GM12873 (cell line): ENCODE results near the gene SYN1.

ENCODE experiments used
- CTCF ChIP-seq: IDR thresholded peaks from 2 replicates; pipeline ENCODE4 v1.5.1; 2012; ENCODE audit warnings: low read depth, mild to moderate bottlenecking, moderate library complexity, low read length, control low read depth; ENCODE audit not compliant: insufficient read depth; ENCODE audit errors: missing control alignments

Gene SYN1

GRCh38 chrX:47619486-47620302, at the start of gene SYN1:
SYN1 (minus strand) TSS chrX:47619857; CDS start chrX:47619728, 129 bp downstream.
- TF ChIP-seq CTCF, result peak; percentile 32

- no peak for TF ChIP-seq CTCF
Measured at GRCh38 chrX:47664737-47665136, 45.1 kb upstream of the SYN1 start.

- TF ChIP-seq CTCF, result no peak
Measured at GRCh38 chrX:47662144-47662657, 42.5 kb upstream of the SYN1 start.

GRCh38 chrX:47661539-47661938, 41.9 kb upstream of the SYN1 start:
- TF ChIP-seq CTCF, result no peak

GRCh38 chrX:47659421-47659726, 39.7 kb upstream of the SYN1 start:
- TF ChIP-seq CTCF, result no peak

- TF ChIP-seq CTCF, result no peak
Measured at GRCh38 chrX:47658684-47659420, 39.2 kb upstream of the SYN1 start, which contains the start of gene UXT. UXT (minus strand) TSS chrX:47659180; CDS start chrX:47658927, 253 bp downstream.

- TF ChIP-seq CTCF, result no peak
Measured at GRCh38 chrX:47658301-47658683, 38.6 kb upstream of the SYN1 start.
